ENCODE results near the gene MCCD1. TPM values are rescaled to one million over a fixed set of nuclear protein-coding genes. Genes with fewer than 3 reads are reported as not detected.
A peak's percentile ranks its signal among the peaks of the same experiment; 100 is the strongest.

Gene MCCD1
- total and polyA plus RNA-seq, 2 of the 13 experiments (the other 11 are each of a cell fraction or from before 2014, with no cell fraction given), result 0.15 TPM; not detected in 1

DNA sequence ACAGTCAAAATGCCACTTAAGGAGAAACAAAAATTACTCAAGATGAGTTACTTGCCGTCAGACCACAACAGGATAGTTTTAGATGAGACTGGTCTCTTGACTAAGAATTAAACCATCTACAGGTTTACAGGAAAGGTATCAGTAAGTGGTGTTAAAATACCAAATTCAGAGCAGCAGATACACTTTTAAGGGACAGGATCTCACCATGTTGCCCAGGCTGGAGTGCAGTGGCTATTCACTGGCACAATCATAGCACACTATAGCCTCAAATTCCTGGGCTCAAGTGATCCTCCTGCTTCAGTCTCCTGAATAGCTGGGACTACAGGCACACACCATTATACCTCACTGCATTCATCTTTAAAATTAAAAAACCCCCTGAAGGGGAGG lies 4.7 kb downstream of the MCCD1 start:
- no peak overlapping the region for H3K4me2 ChIP-seq (ENCODE audit: low read depth, low read length)
- BruUV-seq (replicated peaks), result no TSS peak
- CTCF ChIA-PET (ENCODE audit: low intra/inter-chr PET ratio, low total read pairs), result no interaction called here
- no peaks in the 10 kb centered on the region for H3K27me3 ChIP-seq (ENCODE audit: control insufficient read depth in 1 of 2, insufficient read depth in 2 of 2, low read length in 2 of 2)
- POLR2A ChIA-PET, result interaction anchor here (1.3 kb wide), 1 partner anchor 8 kb away, joined by 6 read pairs; the partner anchor contains the start of gene DDX39B
- peaks cover 46 to 84% of the 10 kb centered on the region in 2 experiments for H3K36me3 ChIP-seq (replicated peaks in 1 of 2; ENCODE audit: control insufficient read depth in 1 of 2, insufficient read depth in 2 of 2, low read length in 2 of 2)
- in situ Hi-C loops (cut with HindIII; ENCODE audit: extremely low pct_ligation_motif_present, low pct_unique_long_range_greater_than_20kb) (no loop called here), intact Hi-C loops (cut with micrococcal nuclease; ENCODE audit: unreplicated experiment) (no loop called here)
- no peak overlapping the region for H3K4me3 ChIP-seq (replicated peaks in 1 of 3; ENCODE audit: insufficient read depth in 1 of 3, low read depth in 2 of 3, low read length in 3 of 3)
- no peak overlapping the region for H2AFZ ChIP-seq (ENCODE audit: low read length)
- peaks cover 79% of the 10 kb centered on the region for H3K4me1 ChIP-seq (ENCODE audit: insufficient read depth, low read length)
- no peak overlapping the region for H3K27ac ChIP-seq (ENCODE audit: extremely low read length, insufficient read depth, low read length)
- ATAC-seq (no peak), FAIRE-seq (no peak), DNase-seq (ENCODE audit: low spot score) (no peak)
- H3K9me3 ChIP-seq (ENCODE audit: low read length), result no peaks in the 10 kb centered on the region
- 100% methylated on average over 1 of the region's 1 CpG for WGBS (ENCODE audit: low lambda C conversion rate)
- H4K20me1 ChIP-seq (ENCODE audit: insufficient read depth, low read length), result peaks cover 69% of the 10 kb centered on the region
- peaks cover 29% of the 10 kb centered on the region for H3K79me2 ChIP-seq (ENCODE audit: insufficient read depth, low read length)
- H3K9ac ChIP-seq (ENCODE audit: insufficient read depth, low read depth, low read length), result no peak overlapping the region
- TF ChIP-seq BRD4 (CRISPR knock-in tag; IDR thresholded peaks at IDR 0.05) (no peak), POLR2G (IDR thresholded peaks at IDR 0.05; ENCODE audit: low read depth, low read length) (peak; percentile 49), RBFOX2 (IDR thresholded peaks at IDR 0.05; ENCODE audit: low read depth, low read length) (peak; percentile 68; the same call in 1 of the 2 replicates), ZNF326 (CRISPR knock-in tag; IDR thresholded peaks at IDR 0.05; ENCODE audit: borderline replicate concordance) (no peak), BHLHE40 (IDR thresholded peaks at IDR 0.05; ENCODE audit: low read length) (no peak), MBD4 (IDR thresholded peaks at IDR 0.05; ENCODE audit: borderline replicate concordance, low read length) (peak; percentile 17; the same call in 1 of the 2 replicates), ZFYVE20 (CRISPR knock-in tag; IDR thresholded peaks at IDR 0.05; ENCODE audit: borderline replicate concordance, low read depth) (no peak), TEAD3 (CRISPR knock-in tag; optimal IDR thresholded peaks at IDR 0.05; ENCODE audit: borderline replicate concordance) (no peak), PPARG (CRISPR knock-in tag; conservative IDR thresholded peaks at IDR 0.05) (no peak), MAFK (conservative IDR thresholded peaks at IDR 0.05 in 1 of 2, IDR thresholded peaks at IDR 0.05 in 1 of 2; ENCODE audit: low read length in 2 of 2) (no peak), ZNF329 (CRISPR knock-in tag; IDR thresholded peaks at IDR 0.05; ENCODE audit: low read depth) (no peak), HOXA5 (CRISPR knock-in tag; IDR thresholded peaks at IDR 0.05) (no peak), IKZF4 (CRISPR knock-in tag; IDR thresholded peaks at IDR 0.05; ENCODE audit: borderline replicate concordance, low read depth, not compliant biosample characterization) (peak; percentile 29), NFYC (CRISPR knock-in tag; IDR thresholded peaks at IDR 0.05) (no peak), RNF2 (conservative IDR thresholded peaks at IDR 0.05; ENCODE audit: low read depth) (no peak)
- TF ChIP-seq, protein P1, sequence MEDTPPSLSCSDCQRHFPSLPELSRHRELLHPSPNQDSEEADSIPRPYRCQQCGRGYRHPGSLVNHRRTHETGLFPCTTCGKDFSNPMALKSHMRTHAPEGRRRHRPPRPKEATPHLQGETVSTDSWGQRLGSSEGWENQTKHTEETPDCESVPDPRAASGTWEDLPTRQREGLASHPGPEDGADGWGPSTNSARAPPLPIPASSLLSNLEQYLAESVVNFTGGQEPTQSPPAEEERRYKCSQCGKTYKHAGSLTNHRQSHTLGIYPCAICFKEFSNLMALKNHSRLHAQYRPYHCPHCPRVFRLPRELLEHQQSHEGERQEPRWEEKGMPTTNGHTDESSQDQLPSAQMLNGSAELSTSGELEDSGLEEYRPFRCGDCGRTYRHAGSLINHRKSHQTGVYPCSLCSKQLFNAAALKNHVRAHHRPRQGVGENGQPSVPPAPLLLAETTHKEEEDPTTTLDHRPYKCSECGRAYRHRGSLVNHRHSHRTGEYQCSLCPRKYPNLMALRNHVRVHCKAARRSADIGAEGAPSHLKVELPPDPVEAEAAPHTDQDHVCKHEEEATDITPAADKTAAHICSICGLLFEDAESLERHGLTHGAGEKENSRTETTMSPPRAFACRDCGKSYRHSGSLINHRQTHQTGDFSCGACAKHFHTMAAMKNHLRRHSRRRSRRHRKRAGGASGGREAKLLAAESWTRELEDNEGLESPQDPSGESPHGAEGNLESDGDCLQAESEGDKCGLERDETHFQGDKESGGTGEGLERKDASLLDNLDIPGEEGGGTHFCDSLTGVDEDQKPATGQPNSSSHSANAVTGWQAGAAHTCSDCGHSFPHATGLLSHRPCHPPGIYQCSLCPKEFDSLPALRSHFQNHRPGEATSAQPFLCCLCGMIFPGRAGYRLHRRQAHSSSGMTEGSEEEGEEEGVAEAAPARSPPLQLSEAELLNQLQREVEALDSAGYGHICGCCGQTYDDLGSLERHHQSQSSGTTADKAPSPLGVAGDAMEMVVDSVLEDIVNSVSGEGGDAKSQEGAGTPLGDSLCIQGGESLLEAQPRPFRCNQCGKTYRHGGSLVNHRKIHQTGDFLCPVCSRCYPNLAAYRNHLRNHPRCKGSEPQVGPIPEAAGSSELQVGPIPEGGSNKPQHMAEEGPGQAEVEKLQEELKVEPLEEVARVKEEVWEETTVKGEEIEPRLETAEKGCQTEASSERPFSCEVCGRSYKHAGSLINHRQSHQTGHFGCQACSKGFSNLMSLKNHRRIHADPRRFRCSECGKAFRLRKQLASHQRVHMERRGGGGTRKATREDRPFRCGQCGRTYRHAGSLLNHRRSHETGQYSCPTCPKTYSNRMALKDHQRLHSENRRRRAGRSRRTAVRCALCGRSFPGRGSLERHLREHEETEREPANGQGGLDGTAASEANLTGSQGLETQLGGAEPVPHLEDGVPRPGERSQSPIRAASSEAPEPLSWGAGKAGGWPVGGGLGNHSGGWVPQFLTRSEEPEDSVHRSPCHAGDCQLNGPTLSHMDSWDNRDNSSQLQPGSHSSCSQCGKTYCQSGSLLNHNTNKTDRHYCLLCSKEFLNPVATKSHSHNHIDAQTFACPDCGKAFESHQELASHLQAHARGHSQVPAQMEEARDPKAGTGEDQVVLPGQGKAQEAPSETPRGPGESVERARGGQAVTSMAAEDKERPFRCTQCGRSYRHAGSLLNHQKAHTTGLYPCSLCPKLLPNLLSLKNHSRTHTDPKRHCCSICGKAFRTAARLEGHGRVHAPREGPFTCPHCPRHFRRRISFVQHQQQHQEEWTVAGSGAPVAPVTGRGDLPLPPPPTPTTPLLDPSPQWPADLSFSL (CRISPR knock-in tag; IDR thresholded peaks at IDR 0.05), result no peak
- TF ChIP-seq, protein P2, sequence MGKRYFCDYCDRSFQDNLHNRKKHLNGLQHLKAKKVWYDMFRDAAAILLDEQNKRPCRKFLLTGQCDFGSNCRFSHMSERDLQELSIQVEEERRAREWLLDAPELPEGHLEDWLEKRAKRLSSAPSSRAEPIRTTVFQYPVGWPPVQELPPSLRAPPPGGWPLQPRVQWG (CRISPR knock-in tag; IDR thresholded peaks at IDR 0.05; ENCODE audit: borderline replicate concordance, low read depth), result no peak
- TF ChIP-seq, protein P3, sequence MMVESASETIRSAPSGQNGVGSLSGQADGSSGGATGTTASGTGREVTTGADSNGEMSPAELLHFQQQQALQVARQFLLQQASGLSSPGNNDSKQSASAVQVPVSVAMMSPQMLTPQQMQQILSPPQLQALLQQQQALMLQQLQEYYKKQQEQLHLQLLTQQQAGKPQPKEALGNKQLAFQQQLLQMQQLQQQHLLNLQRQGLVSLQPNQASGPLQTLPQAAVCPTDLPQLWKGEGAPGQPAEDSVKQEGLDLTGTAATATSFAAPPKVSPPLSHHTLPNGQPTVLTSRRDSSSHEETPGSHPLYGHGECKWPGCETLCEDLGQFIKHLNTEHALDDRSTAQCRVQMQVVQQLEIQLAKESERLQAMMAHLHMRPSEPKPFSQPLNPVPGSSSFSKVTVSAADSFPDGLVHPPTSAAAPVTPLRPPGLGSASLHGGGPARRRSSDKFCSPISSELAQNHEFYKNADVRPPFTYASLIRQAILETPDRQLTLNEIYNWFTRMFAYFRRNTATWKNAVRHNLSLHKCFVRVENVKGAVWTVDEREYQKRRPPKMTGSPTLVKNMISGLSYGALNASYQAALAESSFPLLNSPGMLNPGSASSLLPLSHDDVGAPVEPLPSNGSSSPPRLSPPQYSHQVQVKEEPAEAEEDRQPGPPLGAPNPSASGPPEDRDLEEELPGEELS (CRISPR knock-in tag; IDR thresholded peaks at IDR 0.05), result no peak

All from HepG2 (cell line).